GM19240 (cell line): ENCODE results near the gene ACVRL1.

Experiments
- DNase-seq: peaks from one replicate; pipeline ENCODE4 v3.0.0; 2011; ENCODE audit warnings: low spot score; ENCODE audit not compliant: insufficient read length

Gene ACVRL1

GRCh38 chr12:51942056-51942455, 34.8 kb downstream of the ACVRL1 start:
- no peak for DNase-seq

GRCh38 chr12:51942501-51943000, 35.2 kb downstream of the ACVRL1 start:
- no peak for DNase-seq

- no peak for DNase-seq
These were observed 36.0 kb downstream of the ACVRL1 start for GRCh38 chr12:51943346-51943745.

- no peak for DNase-seq
These were observed 37.4 kb downstream of the ACVRL1 start for GRCh38 chr12:51944608-51945233.

GRCh38 chr12:51947246-51947996, 40.1 kb downstream of the ACVRL1 start:
- no peak for DNase-seq

GRCh38 chr12:51948066-51948465, 40.8 kb downstream of the ACVRL1 start:
- no peak for DNase-seq

- DNase-seq, result no peak
These were observed 42.2 kb downstream of the ACVRL1 start for GRCh38 chr12:51949342-51950030.

- DNase-seq, result no peak
These were observed 43.4 kb downstream of the ACVRL1 start for GRCh38 chr12:51950682-51951198.

- DNase-seq, result peak; percentile 59
These were observed 44.0 kb downstream of the ACVRL1 start, which contains the start of gene ACVR1B for GRCh38 chr12:51951199-51951842. Gene ACVR1B, plus strand, starts transcription at chr12:51951699. Its CDS starts 45 bp downstream, at chr12:51951744.

GRCh38 chr12:51951843-51952722, 44.8 kb downstream of the ACVRL1 start:
- no peak for DNase-seq

- no peak for DNase-seq
These were observed 45.8 kb downstream of the ACVRL1 start for GRCh38 chr12:51953089-51953488.

- DNase-seq, result no peak
These were observed 46.6 kb downstream of the ACVRL1 start for GRCh38 chr12:51953864-51954263.

GRCh38 chr12:51954561-51955361, 47.5 kb downstream of the ACVRL1 start:
- DNase-seq, result no peak

GRCh38 chr12:51955702-51956101, 48.4 kb downstream of the ACVRL1 start:
- DNase-seq, result no peak

- DNase-seq, result no peak
These were observed 51.2 kb downstream of the ACVRL1 start for GRCh38 chr12:51958542-51958941.

GRCh38 chr12:51959211-51959610, 51.9 kb downstream of the ACVRL1 start:
- DNase-seq, result no peak

GRCh38 chr12:51959921-51960320, 52.6 kb downstream of the ACVRL1 start:
- no peak for DNase-seq

GRCh38 chr12:51960488-51960887, 53.2 kb downstream of the ACVRL1 start:
- no peak for DNase-seq

- DNase-seq, result no peak
These were observed 53.6 kb downstream of the ACVRL1 start for GRCh38 chr12:51960890-51961289.

GRCh38 chr12:51961834-51962233, 54.5 kb downstream of the ACVRL1 start:
- no peak for DNase-seq
